Measurements from ENCODE around the gene CASP2. TPM values are rescaled to one million over a fixed set of nuclear protein-coding genes. Genes with fewer than 3 reads are reported as not detected.

Gene CASP2
- polyA plus RNA-seq, 3 donors: 7.9 to 30.2 (median 12.2) TPM

DNA sequence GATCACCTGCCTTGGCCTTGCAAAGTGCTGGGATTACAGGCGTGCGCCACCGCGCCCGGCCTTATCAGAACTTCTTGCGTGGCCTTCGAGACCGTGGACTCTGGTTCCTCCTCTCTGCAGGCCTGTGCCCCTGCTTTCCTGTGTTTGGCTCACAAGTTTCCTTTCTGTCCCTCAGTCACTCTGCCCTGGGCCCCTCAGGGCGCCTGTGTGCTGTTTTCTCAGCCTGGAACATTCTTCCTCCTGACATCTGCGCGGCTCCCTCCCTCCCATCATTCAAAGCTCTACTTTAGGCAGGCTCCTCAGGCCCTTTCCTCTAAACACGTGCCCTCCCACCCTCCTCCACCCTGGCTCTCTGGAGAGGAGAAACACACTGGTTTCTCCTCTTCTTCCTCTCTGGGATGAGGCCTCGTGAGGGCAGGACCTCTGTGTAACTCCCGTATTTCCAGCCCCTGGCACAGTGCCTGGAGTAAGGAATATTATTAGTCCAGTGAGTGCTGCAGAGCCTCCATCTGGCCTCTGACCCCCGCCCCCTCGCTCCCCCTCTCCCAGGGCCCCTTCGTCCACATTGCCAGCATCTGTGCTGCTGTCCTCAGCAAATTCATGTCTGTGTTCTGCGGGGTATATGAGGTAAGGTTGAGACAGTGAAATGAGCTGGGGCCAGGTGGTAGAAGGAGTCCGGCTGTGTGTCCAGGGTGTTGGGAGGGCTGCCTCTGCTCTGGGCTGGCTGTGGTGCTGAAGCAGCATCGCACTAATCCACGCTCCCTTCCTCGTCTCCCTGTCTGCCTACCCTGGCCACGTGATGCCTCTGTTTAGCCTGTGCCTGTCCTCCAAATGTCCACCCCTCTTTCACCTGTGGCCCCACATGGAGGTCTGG is 34.8 kb downstream of the CASP2 start:
- no peaks in the 10 kb centered on the region for H3K36me3 Mint-ChIP-seq
- Histone ChIP-seq H3K4me1 (ENCODE audit: control insufficient read depth in 1 of 2, insufficient read depth in 2 of 2, low read length in 2 of 2) (peaks cover 37 to 39% of the 10 kb centered on the region in 2 donors), H3K9ac (ENCODE audit: insufficient read depth, low read length, poor library complexity, severe bottlenecking) (no peak overlapping the region), H4K20me1 (ENCODE audit: insufficient read depth, low read length) (no peaks in the 10 kb centered on the region), H3K27ac (ENCODE audit: low read depth in 1 of 2, low read length in 2 of 2) (no peak overlapping the region), H3K36me3 (replicated peaks in 1 of 2; ENCODE audit: control insufficient read depth in 1 of 2, insufficient read depth in 2 of 2, low read length in 2 of 2) (no peaks in the 10 kb centered on the region), H2AFZ (ENCODE audit: insufficient read depth, low read depth, low read length, poor library complexity, severe bottlenecking) (peak overlapping the region; percentile 54), H3K4me3 (replicated peaks in 1 of 3; ENCODE audit: low read depth in 2 of 3, low read length in 3 of 3) (no peak overlapping the region), H3K27me3 (ENCODE audit: control insufficient read depth in 2 of 2, insufficient read depth in 2 of 2, low read length in 2 of 2) (no peaks in the 10 kb centered on the region), H3K9me3 (replicated peaks in 1 of 2; ENCODE audit: control insufficient read depth in 1 of 2, insufficient read depth in 1 of 2, low read length in 2 of 2) (no peaks in the 10 kb centered on the region), H3K79me2 (ENCODE audit: insufficient read depth, low read length) (no peaks in the 10 kb centered on the region), H3K4me2 (replicated peaks; ENCODE audit: extremely low read depth, low read length, poor library complexity, severe bottlenecking) (no peak overlapping the region)
- H3K4me3 Mint-ChIP-seq: no peak overlapping the region
- intact Hi-C loops (cut with micrococcal nuclease): loop anchor here in 1 of 2 donors (10.0 kb wide), 1 partner anchor 92 kb away; no protein-coding TSS in a partner anchor
- 57% methylated on average over 18 of the region's 23 CpGs for WGBS (ENCODE audit: insufficient coverage)
- peaks cover 0 to 10% (median 5%) of the 10 kb centered on the region in 3 donors for H3K27me3 Mint-ChIP-seq (ENCODE audit: low read depth in 3 of 3)
- peaks cover 52% of the 10 kb centered on the region for H3K4me1 Mint-ChIP-seq
- TF ChIP-seq, protein P1, sequence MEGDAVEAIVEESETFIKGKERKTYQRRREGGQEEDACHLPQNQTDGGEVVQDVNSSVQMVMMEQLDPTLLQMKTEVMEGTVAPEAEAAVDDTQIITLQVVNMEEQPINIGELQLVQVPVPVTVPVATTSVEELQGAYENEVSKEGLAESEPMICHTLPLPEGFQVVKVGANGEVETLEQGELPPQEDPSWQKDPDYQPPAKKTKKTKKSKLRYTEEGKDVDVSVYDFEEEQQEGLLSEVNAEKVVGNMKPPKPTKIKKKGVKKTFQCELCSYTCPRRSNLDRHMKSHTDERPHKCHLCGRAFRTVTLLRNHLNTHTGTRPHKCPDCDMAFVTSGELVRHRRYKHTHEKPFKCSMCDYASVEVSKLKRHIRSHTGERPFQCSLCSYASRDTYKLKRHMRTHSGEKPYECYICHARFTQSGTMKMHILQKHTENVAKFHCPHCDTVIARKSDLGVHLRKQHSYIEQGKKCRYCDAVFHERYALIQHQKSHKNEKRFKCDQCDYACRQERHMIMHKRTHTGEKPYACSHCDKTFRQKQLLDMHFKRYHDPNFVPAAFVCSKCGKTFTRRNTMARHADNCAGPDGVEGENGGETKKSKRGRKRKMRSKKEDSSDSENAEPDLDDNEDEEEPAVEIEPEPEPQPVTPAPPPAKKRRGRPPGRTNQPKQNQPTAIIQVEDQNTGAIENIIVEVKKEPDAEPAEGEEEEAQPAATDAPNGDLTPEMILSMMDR (IDR thresholded peaks at IDR 0.05): no peak
- H3K27ac Mint-ChIP-seq: peak overlapping the region in 2 of 7 donors; percentile 46 to 55
- H3K9me3 Mint-ChIP-seq: peaks cover 0 to 1% (median 0%) of the 10 kb centered on the region in 7 donors
- no peak for DNase-seq

DNA sequence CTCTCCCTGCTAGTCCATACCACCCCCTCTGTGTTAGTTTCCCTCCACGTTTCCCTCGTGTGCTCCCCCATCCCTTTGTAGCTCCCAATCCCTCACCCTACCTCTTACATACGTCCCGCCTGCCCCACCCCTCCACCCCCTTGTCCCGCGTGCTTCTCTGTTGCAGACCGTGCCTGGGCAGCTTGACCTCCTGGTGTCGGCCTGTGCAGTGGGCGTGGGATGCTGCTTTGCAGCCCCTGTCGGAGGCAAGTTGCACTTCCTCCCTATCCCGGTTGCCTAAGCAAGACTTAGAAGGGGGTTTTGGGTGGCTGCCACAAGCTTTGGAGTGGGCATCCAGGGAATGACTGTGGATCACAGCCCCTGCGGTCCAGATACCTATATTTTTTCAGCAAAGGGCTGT is 35.5 kb downstream of the CASP2 start:
- Mint-ChIP-seq H3K36me3 (no peaks in the 10 kb centered on the region), H3K4me1 (peaks cover 52% of the 10 kb centered on the region), H3K27me3 (ENCODE audit: low read depth in 3 of 3) (peaks cover 0 to 10% (median 5%) of the 10 kb centered on the region in 3 donors), H3K9me3 (peaks cover 0 to 1% (median 0%) of the 10 kb centered on the region in 7 donors), H3K4me3 (no peak overlapping the region), H3K27ac (peak overlapping the region in 1 of 7 donors; percentile 55)
- intact Hi-C loops (cut with micrococcal nuclease): loop anchor here in 1 of 2 donors (10.0 kb wide), 1 partner anchor 91 kb away; no protein-coding TSS in a partner anchor
- no peak for DNase-seq
- no peak overlapping the region for H3K4me2 ChIP-seq (replicated peaks; ENCODE audit: extremely low read depth, low read length, poor library complexity, severe bottlenecking)
- WGBS (ENCODE audit: insufficient coverage): 43% methylated on average over 4 of the region's 12 CpGs
- TF ChIP-seq, protein P1 (IDR thresholded peaks at IDR 0.05): no peak
- H3K36me3 ChIP-seq (replicated peaks in 1 of 2; ENCODE audit: control insufficient read depth in 1 of 2, insufficient read depth in 2 of 2, low read length in 2 of 2): no peaks in the 10 kb centered on the region
- H4K20me1 ChIP-seq (ENCODE audit: insufficient read depth, low read length): no peaks in the 10 kb centered on the region
- H3K27me3 ChIP-seq (ENCODE audit: control insufficient read depth in 2 of 2, insufficient read depth in 2 of 2, low read length in 2 of 2): no peaks in the 10 kb centered on the region
- no peak overlapping the region for H3K27ac ChIP-seq (ENCODE audit: low read depth in 1 of 2, low read length in 2 of 2)
- H3K9me3 ChIP-seq (replicated peaks in 1 of 2; ENCODE audit: control insufficient read depth in 1 of 2, insufficient read depth in 1 of 2, low read length in 2 of 2): no peaks in the 10 kb centered on the region
- no peak overlapping the region for H2AFZ ChIP-seq (ENCODE audit: insufficient read depth, low read depth, low read length, poor library complexity, severe bottlenecking)
- H3K4me1 ChIP-seq (ENCODE audit: control insufficient read depth in 1 of 2, insufficient read depth in 2 of 2, low read length in 2 of 2): peaks cover 35 to 40% of the 10 kb centered on the region in 2 donors
- H3K79me2 ChIP-seq (ENCODE audit: insufficient read depth, low read length): no peaks in the 10 kb centered on the region
- no peak overlapping the region for H3K9ac ChIP-seq (ENCODE audit: insufficient read depth, low read length, poor library complexity, severe bottlenecking)
- no peak overlapping the region for H3K4me3 ChIP-seq (replicated peaks in 1 of 3; ENCODE audit: low read depth in 2 of 3, low read length in 3 of 3)

Measured in CD14-positive monocyte (primary cell).